Measurements from ENCODE around the gene EPN3.

EPN3 gene

DNA sequence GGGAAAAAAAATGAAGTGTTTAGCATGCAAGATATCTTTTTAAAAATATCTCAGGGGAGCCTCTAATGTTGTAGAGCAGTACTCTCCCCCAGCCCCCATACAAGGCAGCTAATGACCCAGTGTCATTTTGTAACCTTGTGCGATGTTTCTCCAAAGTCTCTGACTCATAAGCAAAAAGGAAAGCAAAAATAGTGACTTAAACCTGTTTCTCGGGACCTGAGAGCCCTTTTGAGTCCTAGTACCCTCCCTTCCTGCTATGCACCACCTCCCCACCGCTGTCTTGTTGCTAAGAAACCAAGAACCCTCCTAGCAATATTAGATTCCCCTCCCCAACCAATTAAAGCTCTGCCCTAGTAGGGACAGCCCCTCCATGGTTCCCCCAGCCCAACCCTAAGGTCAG lies 21.5 kb upstream of the EPN3 start:
- TF ChIP-seq, protein P1, sequence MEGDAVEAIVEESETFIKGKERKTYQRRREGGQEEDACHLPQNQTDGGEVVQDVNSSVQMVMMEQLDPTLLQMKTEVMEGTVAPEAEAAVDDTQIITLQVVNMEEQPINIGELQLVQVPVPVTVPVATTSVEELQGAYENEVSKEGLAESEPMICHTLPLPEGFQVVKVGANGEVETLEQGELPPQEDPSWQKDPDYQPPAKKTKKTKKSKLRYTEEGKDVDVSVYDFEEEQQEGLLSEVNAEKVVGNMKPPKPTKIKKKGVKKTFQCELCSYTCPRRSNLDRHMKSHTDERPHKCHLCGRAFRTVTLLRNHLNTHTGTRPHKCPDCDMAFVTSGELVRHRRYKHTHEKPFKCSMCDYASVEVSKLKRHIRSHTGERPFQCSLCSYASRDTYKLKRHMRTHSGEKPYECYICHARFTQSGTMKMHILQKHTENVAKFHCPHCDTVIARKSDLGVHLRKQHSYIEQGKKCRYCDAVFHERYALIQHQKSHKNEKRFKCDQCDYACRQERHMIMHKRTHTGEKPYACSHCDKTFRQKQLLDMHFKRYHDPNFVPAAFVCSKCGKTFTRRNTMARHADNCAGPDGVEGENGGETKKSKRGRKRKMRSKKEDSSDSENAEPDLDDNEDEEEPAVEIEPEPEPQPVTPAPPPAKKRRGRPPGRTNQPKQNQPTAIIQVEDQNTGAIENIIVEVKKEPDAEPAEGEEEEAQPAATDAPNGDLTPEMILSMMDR (IDR thresholded peaks at IDR 0.05; ENCODE audit: low read depth, low read length), result no peak
- no peak overlapping the region for H3K4me3 ChIP-seq (ENCODE audit: low read depth, low read length)

DNA sequence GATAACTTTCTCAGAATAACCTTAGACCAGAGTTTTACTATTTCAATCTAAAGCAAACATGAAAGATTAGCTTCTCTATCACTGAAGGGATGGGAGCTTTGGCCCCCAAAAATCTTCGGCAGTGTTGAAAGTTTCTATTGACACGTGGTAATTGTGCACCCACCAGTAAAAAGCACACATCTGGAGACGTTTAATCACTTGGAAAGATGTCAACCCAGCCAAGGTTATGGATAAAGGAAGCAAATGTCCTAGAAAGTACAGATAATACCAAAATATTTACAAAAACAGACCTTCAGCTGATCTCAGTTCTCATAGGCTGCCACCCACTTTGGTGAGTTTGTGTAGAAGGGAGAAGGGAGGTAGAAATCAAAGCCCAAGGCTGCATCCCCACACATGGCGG lies 19.0 kb upstream of the EPN3 start:
- no peak overlapping the region for H3K4me3 ChIP-seq (ENCODE audit: low read depth, low read length)
- TF ChIP-seq, protein P1 (IDR thresholded peaks at IDR 0.05; ENCODE audit: low read depth, low read length), result no peak

DNA sequence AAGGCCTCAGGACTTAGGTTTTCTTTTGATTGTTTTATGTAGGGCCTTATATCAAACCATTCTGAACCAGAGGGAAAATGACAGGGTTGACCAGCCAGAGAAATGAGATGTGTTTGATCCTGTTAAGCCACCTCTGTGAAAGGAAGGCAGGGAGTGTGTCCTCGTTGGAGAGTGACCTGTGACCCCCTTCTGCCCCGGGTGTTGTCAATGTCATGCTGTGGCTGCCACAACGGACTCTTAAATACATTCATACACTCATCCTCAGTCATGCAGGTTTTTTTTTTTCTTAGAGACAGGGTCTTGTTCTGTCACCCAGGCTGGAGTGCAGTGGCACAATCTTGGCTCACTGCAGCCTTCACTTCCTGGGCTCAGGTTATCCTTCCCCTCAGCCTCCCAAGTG lies 18.1 kb upstream of the EPN3 start:
- TF ChIP-seq, protein P1 (IDR thresholded peaks at IDR 0.05; ENCODE audit: low read depth, low read length), result no peak
- H3K4me3 ChIP-seq (ENCODE audit: low read depth, low read length), result no peak overlapping the region

DNA sequence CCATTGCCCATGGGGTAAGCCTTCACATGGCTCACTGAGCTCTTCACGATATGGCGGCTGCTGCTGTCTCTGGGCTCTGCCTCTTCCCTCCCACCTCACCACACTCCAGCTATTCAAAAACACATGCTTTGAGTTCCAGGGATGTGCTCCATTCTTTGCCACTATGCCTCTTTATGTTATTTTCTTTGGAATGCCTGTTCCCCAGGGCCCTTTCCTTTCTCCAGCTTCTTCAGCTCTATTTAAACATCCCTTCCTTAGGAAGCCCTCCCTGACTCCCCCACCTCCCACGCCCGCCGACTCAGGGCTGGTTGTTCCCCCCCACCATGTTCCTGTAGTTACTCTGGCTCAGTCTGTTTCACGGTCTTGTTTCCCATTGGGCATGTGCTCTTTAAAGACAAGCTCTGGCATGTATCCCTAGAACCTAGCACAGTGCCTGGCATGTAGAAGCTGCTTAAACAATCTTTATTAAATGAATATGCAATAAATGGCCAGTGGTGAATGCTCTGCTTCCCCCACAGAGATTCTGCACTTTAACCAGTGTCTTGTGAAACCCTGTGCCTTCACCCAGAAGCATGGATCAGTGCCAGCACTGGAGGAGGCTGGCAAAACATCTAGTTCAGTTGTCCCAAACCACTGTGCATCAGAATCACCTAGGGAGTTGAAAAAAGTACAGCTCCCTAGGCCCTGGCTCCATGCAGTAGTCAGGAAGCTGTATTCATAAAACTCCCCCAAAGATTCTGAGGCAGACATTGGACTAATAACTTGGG lies 17.4 kb upstream of the EPN3 start:
- H3K4me3 ChIP-seq (ENCODE audit: low read depth, low read length), result no peak overlapping the region
- TF ChIP-seq, protein P1 (IDR thresholded peaks at IDR 0.05; ENCODE audit: low read depth, low read length), result no peak

DNA sequence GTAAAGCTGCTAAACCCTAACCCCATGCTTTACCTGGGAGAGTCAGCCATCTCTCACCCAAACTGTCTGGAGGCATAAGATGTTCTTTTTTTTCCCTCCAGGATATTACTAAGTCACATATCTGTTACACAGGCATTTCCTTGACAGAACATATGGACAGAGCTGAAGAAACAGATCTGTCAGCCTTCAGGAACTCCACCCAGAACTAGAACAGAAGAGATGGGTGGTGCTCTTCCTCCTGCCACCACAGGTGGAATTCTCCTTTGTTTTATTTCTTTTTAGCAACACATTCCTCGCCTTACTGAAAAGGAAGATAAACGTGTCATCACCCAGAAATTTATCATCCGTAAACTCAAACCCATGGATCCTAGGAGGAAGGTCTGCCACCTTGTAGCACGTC lies 15.5 kb upstream of the EPN3 start:
- H3K4me3 ChIP-seq (ENCODE audit: low read depth, low read length), result no peak overlapping the region
- TF ChIP-seq, protein P1 (IDR thresholded peaks at IDR 0.05; ENCODE audit: low read depth, low read length), result no peak

DNA sequence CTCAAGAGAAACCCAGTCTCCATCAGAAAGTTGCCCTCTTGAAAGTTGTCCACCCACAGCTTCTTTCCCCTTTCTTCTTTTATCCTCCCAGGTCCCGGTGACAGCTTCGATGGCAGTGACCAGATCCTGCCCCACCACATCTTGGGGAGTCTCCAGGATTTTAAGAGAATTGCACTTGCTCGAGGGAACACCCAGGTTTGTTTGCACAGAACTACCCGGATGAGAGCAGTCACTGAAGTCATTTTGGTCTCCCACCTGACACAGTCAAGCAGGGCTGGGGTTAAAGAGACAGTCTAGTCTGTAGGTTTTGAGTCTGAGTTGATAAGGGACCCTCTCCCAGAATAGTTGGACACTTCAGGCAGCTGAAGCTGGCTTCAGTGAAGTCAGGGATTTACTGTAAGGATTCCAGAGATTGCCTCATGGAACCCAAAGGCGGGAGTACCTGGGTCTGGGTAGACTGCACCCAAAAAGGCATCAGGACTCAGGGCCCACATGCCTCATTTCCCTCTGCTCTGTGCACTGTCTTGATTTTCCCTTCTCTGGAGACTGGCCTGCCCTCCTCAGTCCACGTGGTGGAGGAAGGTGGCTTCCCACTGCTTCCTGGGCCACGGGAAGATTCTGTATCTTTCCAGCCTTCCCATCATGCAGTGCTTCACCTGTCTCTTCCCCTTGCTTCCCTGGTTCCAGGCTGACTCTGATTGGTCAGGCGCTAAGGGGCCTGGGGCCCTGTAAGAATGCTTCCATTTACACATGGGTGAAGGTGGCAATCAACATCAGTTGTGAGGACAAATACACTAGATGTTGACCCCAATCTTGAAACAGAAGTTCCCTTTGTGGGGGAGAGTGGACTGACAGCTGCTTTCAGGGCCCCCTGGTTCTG lies 14.8 kb upstream of the EPN3 start:
- TF ChIP-seq, protein P1 (IDR thresholded peaks at IDR 0.05; ENCODE audit: low read depth, low read length), result no peak
- no peak overlapping the region for H3K4me3 ChIP-seq (ENCODE audit: low read depth, low read length)
